GM12892 (cell line): ENCODE measurements around the gene FARP1.

Source experiments
- POLR2A ChIP-seq: IDR thresholded peaks from 2 replicates; pipeline ENCODE4 v1.6.1; 2011; ENCODE audit warnings: low read depth, low read length, control low read depth
- POLR2AphosphoS5 ChIP-seq: IDR thresholded peaks from 2 replicates; pipeline ENCODE4 v1.6.1; 2011; ENCODE audit warnings: low read depth, low read length, control low read depth

DNA sequence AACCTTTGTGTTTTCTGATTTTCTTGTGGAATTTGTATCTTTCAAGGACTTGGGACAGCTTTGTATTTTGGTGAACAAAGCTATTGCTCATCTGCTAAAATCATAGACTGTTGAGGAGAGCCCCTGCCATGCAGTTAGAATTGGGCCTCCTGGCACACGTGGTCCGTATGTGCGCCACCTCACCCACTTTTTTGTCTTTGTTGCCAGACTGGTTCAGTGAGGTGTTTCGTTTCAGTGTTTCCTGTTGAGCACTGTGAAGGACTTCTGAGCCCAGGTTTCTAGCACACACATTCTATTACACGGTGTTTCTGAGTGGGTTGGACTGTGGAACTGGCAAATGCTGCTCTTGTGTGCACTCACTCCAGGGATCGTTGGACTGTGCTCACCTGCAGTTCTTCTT is 71.8 kb downstream of the FARP1 start:
- TF ChIP-seq POLR2AphosphoS5 (no peak), POLR2A (no peak)
